Measurements from ENCODE around the gene SRP72.

- TF ChIP-seq CTCF (IDR thresholded peaks at IDR 0.05), result no peak
- no peak for TF ChIP-seq SREBF2 (IDR thresholded peaks at IDR 0.05)
These were observed 26.4 kb upstream of the SRP72 start for GRCh38 chr4:56440983-56441382.

All from A549 (cell line).